ENCODE data around the gene IL4I1.
"Not testable (repeated sequence)": the region's sequence is repeated elsewhere in the genome, so short reads cannot be mapped to it uniquely, and the experiment has no call there.

Gene IL4I1

GRCh38 chr19:49896863-49897621, at the start of gene IL4I1:
TSS of gene IL4I1 (minus strand) at chr19:49896887. CDS start at chr19:49896160, 727 bp downstream.
- H3K4me3 ChIP-seq (ENCODE audit: low read depth, low read length) = peak within 1 kb of the TSS; percentile 59
- DNase-seq (ENCODE audit: low read depth) = peak; percentile 84
- TF ChIP-seq, protein P1, sequence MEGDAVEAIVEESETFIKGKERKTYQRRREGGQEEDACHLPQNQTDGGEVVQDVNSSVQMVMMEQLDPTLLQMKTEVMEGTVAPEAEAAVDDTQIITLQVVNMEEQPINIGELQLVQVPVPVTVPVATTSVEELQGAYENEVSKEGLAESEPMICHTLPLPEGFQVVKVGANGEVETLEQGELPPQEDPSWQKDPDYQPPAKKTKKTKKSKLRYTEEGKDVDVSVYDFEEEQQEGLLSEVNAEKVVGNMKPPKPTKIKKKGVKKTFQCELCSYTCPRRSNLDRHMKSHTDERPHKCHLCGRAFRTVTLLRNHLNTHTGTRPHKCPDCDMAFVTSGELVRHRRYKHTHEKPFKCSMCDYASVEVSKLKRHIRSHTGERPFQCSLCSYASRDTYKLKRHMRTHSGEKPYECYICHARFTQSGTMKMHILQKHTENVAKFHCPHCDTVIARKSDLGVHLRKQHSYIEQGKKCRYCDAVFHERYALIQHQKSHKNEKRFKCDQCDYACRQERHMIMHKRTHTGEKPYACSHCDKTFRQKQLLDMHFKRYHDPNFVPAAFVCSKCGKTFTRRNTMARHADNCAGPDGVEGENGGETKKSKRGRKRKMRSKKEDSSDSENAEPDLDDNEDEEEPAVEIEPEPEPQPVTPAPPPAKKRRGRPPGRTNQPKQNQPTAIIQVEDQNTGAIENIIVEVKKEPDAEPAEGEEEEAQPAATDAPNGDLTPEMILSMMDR (IDR thresholded peaks at IDR 0.05; ENCODE audit: low read depth, low read length, missing control alignments) = no peak

GRCh38 chr19:49946415-49946814, 49.7 kb upstream of the IL4I1 start:
- TF ChIP-seq, protein P1 (IDR thresholded peaks at IDR 0.05; ENCODE audit: low read depth, low read length, missing control alignments) = no peak
- no peak overlapping the region for H3K4me3 ChIP-seq (ENCODE audit: low read depth, low read length)
- DNase-seq (ENCODE audit: low read depth) = no peak

DNA sequence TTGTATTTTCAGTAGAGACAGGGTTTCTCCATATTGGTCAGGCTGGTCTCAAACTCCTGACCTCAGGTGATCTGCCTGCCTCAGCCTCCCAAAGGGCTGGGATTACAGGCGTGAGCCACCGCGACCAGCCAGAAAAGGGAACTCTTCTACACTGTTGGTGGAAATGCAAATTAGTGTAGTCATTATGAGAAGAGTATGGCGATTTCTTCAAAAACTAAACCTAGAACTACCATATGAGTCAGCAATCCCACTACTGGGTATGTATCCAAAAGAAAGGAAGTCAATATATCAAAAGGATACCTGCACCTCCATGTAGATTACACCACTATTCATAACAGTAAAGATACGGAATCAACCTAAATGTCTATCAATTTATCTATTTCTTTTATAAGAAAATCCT, 47.9 kb upstream of the IL4I1 start:
- H3K4me3 ChIP-seq (ENCODE audit: low read depth, low read length) = not testable (repeated sequence)
- DNase-seq (ENCODE audit: low read depth) = peak; percentile 51

DNA sequence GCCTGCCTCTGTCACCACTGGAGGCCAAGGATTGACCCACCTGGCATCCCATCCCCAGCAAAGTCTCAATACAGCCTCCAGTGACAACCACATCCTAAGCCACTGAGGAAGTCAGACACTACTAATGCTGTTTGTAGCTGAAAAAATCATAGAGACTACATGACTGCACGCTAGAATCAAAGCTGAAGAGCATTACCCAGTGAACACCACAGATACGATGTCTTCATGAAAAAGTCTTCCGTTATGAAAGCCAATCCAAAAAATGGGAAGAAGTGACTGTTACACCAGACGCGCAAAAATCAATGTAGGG, 43.8 kb upstream of the IL4I1 start:
- TF ChIP-seq, protein P1 (IDR thresholded peaks at IDR 0.05; ENCODE audit: low read depth, low read length, missing control alignments) = no peak
- H3K4me3 ChIP-seq (ENCODE audit: low read depth, low read length) = no peak overlapping the region
- no peak for DNase-seq (ENCODE audit: low read depth)

DNA sequence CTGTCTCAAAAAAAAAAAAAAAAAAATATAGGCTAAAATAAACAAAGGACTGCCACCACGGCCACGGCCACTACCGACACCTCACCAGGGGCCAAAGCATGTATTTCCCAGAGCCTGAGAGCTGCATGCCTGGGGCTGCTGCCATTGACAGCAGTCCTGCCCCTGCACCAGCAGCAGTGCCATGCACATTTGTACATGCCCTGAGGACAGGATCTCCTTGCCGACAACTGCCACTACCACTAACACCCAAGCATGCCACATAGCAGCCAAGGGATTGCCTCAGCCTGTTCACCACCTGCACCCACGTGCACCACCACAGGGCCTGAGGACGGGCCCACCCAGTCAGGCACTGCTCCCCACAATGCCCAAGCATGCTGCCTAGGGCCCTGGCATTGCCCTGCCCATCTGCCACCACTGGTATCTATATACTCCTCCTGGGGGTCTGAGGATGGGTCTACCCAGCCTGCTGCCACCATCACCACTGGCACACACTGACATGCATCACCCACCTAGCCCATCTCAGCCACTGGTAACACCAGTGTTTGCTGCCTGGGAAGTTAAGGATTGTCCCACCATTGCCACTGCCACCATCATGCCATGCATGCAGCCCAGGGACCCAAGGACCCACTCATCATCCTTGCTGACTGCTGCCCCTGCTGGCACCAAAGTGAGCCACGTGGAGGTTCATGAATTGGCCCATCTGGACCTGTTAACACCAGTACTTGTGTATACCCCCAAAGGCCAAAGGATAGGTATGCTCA, 43.2 kb upstream of the IL4I1 start:
- no peak overlapping the region for H3K4me3 ChIP-seq (ENCODE audit: low read depth, low read length)
- TF ChIP-seq, protein P1 (IDR thresholded peaks at IDR 0.05; ENCODE audit: low read depth, low read length, missing control alignments) = peak; percentile 41
- no peak for DNase-seq (ENCODE audit: low read depth)

GRCh38 chr19:49938662-49939061, 42.0 kb upstream of the IL4I1 start:
- TF ChIP-seq, protein P1 (IDR thresholded peaks at IDR 0.05; ENCODE audit: low read depth, low read length, missing control alignments) = no peak
- DNase-seq (ENCODE audit: low read depth) = no peak
- no peak overlapping the region for H3K4me3 ChIP-seq (ENCODE audit: low read depth, low read length)

- H3K4me3 ChIP-seq (ENCODE audit: low read depth, low read length) = no peak overlapping the region
- DNase-seq (ENCODE audit: low read depth) = no peak
- TF ChIP-seq, protein P1 (IDR thresholded peaks at IDR 0.05; ENCODE audit: low read depth, low read length, missing control alignments) = peak; percentile 96
Observed at GRCh38 chr19:49937750-49938381, 41.2 kb upstream of the IL4I1 start.
